Measurements from ENCODE around the gene MTMR4.
"Not testable (repeated sequence)": the region's sequence is repeated elsewhere in the genome, so short reads cannot be mapped to it uniquely, and the experiment has no call there.

Gene MTMR4

DNA sequence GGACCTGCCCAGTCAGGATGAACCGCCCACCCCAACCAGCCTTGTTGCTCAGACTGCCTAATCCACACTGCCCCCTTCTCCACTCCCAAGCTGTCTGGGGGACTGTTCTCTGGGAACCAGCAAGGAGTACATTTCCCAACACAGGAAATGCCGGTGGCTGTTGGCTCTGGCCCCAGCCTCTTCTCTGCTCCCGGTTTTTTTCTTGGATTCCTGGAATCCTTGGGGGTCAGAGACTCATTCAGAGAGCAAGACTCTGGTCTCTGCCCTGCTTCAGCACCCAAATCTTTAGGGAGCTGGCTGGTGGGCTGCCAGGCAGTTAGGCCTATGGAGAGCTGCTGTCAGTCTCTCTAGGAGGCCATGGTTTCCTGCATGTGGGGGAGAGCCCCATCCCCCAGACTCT is 10.8 kb upstream of the MTMR4 start:
- no peak for DNase-seq (ENCODE audit: low read depth)

GRCh38 chr17:58521680-58522079 is 7.2 kb upstream of the MTMR4 start:
- no peak for DNase-seq (ENCODE audit: low read depth)

DNA sequence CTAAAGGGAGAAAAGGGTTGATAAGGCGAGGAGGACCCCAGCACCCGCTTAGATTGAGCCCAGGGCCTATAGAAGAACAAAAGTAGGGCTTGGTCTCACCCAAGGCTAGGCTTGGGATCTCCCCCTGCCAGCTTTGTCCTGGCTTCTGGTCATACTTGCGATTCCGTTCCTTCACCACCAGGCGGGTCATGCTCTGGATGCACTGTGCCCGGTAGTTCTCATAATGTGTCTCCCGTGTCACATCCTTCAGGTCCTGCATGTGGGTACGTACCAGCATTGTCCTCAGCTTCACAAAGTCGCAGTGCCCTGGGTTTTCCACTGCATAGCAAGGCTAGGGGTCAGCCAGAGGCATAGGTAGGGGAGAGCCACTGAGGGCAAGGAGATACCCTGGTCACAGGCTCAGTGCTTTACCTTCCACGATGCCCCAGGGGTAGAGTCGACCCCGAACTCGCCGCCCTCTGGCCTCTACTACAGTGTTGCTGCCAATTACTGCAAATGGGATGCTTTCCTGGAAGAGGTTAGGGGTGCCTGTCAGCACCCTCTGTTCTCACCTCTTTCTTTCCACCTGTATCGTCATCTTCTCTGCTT is 6.5 kb upstream of the MTMR4 start:
- no peak for DNase-seq (ENCODE audit: low read depth)

GRCh38 chr17:58517928-58518609 is 3.6 kb upstream of the MTMR4 start:
- peak; percentile 99 for DNase-seq (ENCODE audit: low read depth)

- DNase-seq (ENCODE audit: low read depth), result no peak
Observed at GRCh38 chr17:58517378-58517927, 3.0 kb upstream of the MTMR4 start.

DNA sequence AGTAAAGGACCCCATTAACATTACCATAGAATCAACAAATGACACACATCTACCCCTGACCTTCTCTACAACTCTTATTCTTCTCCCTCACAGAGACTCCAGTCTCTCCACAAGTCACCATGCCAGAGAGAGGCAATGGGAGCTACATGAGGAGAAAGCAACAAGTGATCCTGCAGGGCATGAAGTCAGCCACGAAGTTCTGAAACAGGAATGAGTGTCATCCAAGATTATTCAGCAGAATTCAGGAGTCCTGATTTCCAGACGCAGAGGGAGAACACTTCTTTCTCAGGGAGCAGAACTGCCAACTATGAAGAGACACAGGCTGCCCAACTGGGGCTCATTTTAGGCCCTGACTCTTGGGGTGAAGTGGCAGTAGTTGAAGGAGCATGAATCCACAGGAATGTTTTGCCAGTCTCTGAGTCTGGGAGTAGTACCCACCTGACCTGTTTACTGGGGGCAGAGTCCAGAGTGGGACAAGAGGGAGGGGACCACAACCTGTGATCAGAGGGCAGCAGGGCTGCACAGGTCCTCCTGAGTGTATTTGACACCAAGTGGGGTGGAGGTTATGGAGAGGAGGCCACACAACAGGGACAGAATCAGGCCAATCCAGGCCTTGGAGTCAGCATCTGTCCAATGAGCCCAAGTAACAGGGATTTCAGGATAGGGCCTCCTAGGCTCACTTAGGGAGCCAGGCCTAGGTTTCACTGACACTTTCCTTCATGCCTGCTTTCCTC is 2.4 kb upstream of the MTMR4 start:
- DNase-seq (ENCODE audit: low read depth), result no peak

DNA sequence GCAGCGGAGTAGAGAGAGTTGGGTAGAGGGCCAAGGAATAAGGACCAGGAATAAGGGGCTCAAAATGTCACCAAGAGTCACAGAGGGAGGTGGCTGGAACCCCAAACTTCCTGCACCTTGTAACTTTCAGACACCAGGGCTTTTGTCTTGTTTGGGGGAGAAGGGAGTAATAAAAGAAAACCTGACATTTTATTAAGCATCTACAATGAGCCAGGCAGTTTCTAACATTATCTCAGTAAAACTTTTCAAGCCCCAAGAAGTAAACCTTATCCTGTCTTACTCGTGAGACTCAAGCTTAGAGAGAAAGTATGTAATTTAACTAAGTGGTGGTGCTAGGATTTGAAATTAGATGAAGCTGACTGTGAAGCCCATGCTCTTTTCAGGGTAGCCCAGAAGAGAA is 848 bp upstream of the MTMR4 start:
- DNase-seq (ENCODE audit: low read depth), result no peak

DNA sequence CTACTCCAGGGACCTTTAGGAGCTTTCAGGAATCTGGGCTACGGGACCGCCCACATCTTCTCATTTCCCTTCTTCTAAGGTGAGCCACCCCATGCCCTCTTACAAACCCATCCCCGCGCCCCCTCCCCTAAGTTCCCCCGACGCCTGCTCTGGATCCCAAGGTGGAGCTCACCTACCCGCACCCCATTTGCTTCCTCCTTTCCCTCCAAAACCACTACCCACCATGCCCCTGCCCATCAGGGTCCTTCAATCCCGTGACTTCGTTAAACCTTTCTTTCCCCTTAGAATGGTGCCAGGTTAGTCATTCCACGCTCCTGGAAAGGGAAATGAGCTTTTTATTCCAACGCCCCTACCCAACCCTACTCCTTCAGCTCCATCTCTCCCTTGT is 326 bp upstream of the MTMR4 start:
- no peak for DNase-seq (ENCODE audit: low read depth)

- DNase-seq (ENCODE audit: low read depth), result no peak
Observed at GRCh38 chr17:58513267-58513964, 1.0 kb downstream of the MTMR4 start.

GRCh38 chr17:58510075-58510474 is 4.4 kb downstream of the MTMR4 start:
- DNase-seq (ENCODE audit: low read depth), result no peak

DNA sequence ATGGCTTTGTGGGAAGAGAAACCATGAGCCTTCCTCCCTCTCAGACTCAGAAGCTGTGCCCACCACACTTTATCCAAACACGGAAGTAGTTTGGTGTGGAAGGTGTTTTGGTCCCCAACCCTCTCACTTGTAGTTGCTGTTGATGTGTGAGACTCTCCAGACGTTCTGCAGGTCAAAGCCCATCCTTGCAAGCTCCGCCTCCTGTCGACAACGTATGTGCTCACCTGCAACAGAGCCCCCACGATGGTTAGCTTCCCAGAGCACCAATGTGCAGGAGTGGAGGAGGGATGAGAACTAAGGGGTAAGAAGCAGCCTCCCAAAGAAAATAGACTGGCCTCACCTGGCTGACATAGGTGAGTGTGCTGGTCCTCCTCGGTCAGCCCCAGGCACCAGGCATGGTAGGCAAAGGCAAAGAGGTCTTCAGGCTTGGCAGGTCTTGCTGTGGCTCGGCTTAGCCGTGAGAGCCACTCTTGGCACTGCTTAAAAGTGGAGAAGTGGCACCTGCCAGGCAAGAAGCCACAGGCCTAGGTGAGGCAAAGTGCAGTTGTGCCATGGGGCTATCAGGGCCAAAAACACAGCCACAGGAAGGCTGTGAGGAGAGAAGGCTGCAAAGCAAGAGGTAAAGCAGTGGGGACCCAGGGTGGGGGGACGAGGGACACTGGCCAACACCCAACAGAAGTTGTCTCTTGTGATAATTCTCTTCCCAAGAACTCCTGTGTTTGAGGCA is 5.9 kb downstream of the MTMR4 start:
- DNase-seq (ENCODE audit: low read depth), result no peak

GRCh38 chr17:58507123-58507634 is 7.3 kb downstream of the MTMR4 start:
- DNase-seq (ENCODE audit: low read depth), result no peak

DNA sequence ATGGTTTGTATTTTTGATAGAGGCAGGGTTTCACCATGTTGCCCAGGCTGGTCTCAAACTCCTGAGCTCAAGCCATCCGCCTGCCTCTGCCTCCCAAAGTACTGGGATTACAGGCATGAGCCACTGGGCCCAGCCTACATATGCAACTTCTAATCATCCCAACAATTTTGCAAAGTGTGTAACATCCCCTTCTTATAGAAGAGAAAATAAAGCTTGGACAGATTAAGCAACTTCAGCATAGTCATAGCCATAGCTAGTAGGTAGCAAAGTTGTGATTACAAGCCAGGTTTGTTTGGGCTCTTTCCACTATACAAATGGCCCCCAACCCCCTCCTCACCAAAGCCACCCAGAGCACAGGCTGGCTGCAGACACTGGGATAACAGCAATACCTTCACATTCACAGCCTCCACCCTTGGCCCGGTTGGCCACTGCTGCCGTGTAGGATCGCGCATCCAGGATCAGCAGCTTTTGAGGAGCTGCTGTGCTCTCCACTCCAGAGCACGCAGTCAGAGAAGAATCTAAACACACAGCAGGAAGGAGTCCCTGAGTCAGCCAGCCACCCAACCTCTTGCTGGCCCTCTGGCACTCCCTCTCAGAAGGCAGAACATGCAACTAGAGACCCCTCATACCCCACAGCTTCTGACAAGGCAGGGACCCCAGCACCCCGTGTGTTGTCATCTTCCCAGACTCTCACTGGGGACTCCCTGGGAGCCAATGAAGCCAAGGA is 7.9 kb downstream of the MTMR4 start:
- DNase-seq (ENCODE audit: low read depth), result no peak

DNA sequence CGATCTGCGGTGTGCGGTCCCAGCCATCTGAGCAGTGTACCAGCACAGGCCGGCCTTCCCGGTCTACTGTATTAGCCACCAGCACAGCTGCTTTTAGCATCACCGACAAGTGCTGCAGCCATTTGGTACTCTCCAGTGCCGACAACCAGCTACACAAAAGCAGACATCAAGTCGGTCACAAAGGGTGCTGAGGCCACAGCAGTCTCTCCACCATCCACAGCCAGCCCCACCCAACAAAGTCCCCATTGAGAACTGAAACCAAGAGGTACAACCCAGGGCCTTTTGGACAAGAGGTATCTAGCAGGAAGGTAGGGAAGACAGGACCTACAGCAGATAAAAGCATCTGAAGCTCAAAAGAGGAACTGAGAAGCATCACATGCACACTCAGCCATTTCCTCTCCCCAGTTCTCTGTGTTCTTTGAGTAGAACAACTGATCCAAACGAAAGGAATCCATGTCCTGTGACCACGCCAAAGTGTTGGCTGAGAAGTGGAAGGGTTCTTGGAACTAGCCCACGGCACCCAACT is 9.5 kb downstream of the MTMR4 start:
- no peak for DNase-seq (ENCODE audit: low read depth)

- no peak for DNase-seq (ENCODE audit: low read depth)
Observed at GRCh38 chr17:58503866-58504265, 10.6 kb downstream of the MTMR4 start.

- not testable (repeated sequence) for DNase-seq (ENCODE audit: low read depth)
Observed at GRCh38 chr17:58503134-58503533, 11.3 kb downstream of the MTMR4 start.

- DNase-seq (ENCODE audit: low read depth), result no peak
Observed at GRCh38 chr17:58501451-58501850, 13.0 kb downstream of the MTMR4 start.

DNA sequence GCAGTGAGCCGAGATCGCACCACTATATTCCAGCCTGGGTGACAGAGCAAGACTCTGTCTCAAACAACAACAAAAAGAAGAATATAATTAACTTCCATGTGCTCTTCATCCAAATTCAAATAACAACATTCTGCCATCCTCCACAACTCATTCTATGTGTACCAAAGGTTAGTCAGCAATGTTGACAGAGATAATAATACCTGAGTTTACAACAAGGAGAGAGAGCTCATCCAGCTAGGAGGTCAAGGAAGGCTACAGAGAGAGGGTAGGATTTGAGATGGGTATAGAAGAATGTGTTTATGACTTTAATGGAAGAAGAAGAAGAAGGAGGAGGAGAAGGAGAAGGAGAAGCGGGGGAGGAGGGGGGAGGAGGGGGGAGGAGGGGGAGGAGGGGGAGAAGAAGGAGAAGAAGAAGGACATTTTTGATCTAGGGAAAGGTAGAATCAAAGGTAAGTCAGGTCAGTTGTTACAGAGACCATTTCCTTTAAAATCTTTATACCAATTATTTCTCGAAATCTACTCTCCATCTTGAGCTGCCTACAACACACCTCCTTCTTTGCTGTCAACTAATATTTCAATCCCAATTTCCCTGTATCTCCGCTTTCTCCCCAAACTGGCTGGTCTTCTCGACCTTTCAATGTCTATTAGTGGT is 16.1 kb downstream of the MTMR4 start:
- no peak for DNase-seq (ENCODE audit: low read depth)

GRCh38 chr17:58493506-58493905 is 20.9 kb downstream of the MTMR4 start:
- no peak for DNase-seq (ENCODE audit: low read depth)
